HG02798 (cell line): ENCODE measurements around the gene KLHDC7B.
A peak's percentile ranks its signal among the peaks of the same experiment; 100 is the strongest.

Source experiments
- ATAC-seq: cut with Tn5 transposase; IDR thresholded peaks from one replicate; pipeline ENCODE4 v1.9.1; 2021; ENCODE audit warnings: mild to moderate bottlenecking; ENCODE audit not compliant: unreplicated experiment, poor library complexity

KLHDC7B gene

DNA sequence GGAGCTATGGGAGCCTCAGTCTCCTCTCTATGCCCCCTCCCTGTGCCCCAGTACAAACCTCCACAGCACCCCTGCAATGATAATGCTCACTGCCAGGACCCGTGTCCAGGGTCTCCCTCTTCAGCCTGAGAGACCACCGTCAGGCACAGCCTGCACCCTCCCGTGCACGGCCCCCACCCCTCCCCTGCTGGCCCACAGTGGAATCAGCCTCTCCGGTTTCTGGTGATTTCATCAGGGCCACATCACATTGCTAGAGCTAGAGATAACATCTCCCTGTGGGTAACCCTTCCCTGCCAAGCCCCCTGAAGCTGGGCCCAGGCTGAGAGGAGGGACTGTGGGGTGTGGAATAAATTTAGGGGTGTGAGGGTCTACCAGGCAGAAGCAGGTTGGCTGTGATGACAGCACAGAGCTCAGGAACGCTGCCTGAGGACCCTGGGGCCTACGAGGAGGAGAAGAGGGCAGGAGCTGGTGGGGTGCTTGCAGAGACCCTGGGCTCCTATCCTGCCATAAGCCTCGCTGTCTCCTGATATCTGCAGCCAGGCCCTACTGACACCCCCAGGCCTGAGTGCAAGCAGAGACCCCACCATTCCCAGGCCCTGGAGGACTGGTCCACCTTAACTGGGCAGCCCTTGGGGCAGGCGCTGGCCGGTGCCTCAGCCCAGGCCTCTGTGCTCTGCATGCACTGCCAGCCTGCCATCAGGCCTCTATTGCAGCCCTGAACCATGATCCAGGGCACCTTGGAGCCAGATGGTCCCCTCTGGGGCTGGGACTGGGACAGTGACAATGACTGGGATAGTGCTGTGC, at the start of gene KLHDC7B:
Gene KLHDC7B (plus strand): TSS at position 378 of the 804 bp plus-strand sequence. CDS start 345 bp downstream, at position 723.
- ATAC-seq, result no peak

DNA sequence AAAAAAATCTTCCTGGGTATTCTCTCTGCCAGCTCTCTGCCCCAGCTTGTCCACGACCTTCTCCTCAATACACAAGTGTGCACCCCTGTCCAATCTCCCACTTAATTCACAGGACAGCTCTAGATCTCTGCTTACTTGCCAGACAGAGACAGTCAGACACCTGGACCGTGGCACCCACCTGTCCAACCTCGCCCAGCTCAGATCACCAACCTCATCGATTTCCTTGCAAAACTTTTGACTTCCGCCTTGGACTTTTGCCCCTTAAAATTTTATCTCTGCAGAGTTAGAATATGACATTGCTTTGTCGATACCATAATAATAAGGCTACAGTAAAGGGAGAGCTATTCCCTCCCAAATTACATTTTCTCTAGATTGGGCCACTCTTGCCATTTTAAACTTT, 48.6 kb upstream of the KLHDC7B start:
- ATAC-seq, result no peak

DNA sequence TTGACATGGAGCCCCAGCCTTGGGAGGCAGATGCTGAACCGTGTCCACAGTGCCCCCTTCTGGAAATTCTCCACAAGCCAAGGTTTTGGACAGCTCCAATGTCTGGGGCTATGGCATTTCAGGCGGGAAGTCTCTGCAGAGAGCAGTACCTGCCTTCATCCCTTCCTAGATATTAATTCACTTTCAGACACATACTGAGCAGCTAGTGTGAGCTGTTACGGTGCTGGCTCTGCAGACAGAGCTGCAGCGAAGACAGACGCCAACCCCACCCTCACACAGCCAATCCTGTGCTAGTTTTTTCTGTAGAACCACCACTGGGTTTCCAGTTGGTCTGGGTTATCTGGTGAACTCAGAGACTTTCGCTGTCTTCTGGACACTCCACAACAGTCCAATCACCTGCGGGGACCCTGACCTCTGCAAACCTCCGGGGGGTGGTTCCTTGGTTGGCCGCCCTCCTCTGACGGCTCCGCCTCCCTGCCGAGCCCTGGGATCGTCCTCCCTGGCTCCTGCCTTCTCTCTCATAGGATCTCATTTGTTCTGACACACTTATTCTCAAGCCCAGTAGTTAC, 47.3 kb upstream of the KLHDC7B start:
- ATAC-seq, result no peak

DNA sequence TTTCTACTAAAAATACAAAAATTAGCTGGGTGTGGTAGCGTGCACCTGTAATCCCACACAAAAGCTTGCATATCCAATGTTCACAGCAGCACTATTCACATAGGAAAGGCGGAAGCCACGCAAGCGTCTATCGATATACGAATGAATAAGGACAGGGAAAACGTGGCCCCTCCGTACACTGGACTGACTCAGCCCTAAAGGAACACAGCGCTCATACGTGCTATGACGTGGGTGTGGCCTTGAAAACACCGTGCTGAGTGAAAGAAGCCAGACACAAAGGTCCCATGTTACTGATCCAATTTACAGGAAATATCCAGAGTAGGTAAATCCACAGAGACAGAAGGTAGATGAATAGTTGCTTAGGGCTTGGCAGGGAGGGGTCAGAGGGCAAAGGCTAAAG, 45.2 kb upstream of the KLHDC7B start:
- no peak for ATAC-seq

DNA sequence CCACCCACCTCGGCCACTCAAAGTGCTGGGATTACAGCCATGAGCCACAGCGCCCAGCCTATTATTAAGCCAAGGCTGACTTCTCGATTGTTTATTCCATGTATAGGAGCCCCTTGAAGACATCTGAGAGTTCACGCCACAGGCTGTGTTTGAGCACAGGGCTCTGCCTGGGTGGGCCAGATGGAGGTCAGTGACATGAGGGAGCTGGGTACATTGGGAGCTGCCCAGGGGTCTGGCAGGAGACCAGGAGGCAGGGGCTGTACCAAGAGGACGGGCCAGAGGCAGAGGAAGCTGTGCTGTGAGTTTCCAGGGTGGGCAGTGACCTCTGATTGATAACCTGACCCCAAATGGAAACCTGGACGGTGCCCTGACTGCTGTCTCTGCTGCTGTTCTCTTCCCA, 43.6 kb upstream of the KLHDC7B start:
- no peak for ATAC-seq

DNA sequence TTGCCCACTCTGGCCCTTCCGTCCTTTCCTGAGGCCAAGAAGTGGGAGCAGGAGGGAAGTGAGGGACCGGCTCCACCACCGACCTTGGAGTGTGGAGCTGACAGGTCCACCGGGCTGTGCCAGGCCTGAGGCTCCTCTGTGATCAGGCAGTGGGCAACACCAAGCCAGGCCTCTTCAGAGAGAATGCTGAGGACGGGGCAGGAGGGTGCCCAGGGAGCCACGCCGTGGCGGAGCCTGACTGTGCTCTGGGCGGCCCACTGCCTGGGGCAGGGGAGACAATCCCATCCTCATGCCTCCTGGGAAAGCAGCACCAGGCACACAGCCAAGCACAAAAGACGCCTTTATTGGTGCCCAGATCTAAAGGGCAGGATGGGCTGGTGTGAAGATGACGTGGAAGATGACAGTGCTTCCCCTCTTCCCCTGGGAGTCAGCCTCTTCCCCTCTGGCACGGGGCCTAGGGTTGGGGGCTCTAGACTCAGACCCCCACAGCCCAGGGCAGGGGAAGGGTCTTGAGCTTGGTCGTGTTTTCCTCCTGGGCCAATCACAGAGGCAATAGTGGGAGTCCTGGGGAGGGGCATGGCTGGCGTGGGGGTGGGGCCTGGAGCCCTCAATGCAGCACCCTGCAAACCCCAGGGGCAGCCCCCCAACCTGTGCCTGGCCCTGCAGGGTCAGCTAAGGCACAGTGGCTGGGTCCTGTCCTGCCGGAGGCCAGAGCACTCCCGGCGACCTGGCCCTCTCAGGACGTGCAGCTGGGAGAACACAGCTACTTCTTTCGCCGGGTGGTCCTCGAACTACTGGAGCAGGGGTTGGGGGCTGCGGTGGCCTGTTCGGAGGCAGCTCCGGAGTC, 42.8 kb upstream of the KLHDC7B start:
- ATAC-seq, result no peak

DNA sequence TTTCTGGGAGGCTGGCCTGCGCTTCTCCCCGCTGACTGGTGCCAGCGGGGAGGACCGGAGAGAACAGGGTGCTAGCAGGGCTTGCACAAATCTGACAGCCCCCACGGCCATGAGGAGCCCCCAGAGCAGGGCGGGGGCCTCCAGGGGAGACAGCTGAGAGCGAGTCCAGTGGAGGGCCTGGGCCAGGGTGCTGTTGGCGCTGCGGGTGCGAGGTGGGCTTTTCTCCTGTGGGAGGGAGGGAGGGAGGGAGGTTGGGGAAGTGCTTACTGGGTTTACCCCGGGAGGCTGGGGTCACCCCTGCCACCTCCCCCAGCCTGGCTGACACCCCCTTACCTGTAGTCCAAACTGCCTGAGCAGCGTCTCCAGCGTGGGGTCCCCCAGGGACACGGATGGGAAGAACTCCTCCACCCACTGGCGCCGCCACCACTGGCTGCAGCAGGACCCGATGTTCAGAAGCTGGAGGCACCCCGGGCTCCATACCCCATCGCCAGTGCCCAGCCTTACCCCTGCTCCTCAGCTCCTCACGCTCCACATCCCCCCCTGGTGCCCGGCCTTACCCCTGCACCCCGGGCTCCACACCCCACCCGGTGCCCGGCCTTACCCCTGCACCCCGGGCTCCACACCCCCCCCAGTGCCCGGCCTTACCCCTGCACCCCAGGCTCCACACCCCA, 42.1 kb upstream of the KLHDC7B start:
- no peak for ATAC-seq

DNA sequence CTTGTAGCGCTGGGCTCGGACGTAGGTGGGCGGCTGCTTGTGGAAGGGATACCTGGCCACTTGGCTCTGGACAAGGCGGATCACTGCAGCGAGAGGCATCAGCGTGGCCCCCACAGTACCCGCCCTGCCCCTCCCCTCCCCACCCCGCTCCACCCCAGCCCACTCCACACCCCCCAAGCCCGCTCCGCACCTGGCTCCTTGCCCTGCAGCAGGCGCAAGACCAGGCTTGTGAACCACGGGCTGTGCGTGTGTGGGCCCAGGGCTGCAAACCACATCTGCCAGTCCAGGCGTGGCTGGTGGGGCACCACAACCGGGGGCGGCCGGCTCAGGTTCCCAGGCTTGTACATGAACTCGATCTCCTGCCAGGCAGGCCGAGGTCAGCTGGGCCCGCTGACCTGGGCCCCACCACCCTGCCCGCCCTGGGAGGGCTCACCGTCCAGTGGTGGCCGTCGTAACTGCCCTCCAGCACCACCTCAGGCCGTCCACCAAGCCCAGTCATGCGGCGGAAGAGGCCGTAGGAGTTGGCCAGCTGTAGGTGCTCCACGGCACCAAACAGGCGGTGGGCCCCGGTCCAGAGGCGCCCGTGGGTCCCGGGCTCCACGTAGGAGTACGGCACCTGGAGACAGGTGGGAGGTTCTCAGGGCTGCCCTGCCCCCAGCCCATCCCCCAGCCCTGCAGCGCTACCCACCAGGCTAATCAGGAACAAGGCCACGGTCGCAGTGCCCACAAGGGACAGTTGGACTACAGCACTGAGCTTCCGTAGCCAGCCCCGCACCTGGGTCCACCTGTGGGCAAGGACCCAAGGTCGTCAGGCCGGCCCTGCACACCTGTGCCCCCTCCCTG, 41.1 kb upstream of the KLHDC7B start:
- no peak for ATAC-seq

DNA sequence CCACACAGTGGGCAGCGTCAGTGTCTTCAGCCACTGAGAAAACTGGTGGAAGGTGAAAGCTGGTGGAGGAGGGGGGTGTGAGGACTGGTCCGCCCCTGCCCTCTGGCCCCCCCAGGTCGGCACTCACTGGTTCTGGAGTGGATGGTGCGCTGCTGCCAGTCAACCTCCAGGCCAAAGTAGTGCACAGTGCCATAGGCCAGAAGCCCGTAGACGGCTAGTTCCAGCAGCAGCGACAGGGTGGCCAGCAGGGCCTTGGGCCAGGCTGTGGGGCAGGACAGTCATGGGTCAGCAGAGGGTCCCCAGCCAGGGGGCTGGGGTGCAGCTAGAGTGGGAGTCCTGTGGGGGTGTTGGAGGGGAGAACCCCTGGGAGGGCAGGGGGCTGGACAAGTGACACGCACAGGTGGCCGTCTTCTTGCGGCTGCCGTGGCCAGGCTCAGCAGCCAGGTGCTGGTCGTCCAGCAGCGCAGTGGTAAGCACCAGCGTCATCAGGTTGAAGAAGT, 40.4 kb upstream of the KLHDC7B start:
- no peak for ATAC-seq

DNA sequence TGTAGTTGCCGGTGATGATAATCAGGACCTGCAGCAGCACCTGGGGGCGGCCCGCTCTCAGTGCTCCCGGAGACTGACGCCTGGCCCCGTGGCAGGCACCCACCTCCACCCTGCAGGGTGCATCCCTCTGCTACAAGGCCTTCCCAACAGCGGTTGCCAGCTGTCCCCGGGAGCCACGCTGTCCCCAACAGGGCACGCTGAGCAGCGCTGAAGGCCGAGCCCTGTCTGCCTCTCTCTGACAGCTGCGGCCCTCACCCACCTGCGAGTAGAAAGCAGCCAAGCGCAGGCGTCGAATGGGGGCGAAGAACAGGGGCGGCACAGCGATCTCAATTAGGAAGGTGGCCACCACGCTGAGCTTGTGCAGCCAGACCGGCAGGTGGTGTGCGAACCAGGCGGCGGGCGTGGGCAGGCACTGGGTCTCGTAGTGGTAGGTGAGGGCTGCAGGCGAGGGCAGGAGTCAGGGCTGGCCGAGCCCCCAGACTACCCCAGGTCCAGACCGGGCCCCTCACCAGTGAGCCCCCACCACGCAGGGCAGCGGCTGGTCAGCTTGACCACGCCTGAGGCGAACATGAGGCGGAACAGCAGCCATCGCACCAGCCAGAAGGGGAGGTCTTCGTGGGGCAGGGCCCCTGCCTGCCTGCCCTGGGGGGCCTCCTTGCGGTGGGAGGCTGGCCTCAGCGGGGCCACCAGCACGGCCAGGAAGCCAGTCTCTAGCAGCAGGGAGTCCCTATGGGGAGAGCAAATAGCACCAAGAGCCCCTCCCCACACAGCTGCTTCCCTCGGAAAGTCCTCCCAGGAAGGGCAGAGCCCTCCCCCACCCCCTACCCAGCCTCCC, 39.7 kb upstream of the KLHDC7B start:
- no peak for ATAC-seq

DNA sequence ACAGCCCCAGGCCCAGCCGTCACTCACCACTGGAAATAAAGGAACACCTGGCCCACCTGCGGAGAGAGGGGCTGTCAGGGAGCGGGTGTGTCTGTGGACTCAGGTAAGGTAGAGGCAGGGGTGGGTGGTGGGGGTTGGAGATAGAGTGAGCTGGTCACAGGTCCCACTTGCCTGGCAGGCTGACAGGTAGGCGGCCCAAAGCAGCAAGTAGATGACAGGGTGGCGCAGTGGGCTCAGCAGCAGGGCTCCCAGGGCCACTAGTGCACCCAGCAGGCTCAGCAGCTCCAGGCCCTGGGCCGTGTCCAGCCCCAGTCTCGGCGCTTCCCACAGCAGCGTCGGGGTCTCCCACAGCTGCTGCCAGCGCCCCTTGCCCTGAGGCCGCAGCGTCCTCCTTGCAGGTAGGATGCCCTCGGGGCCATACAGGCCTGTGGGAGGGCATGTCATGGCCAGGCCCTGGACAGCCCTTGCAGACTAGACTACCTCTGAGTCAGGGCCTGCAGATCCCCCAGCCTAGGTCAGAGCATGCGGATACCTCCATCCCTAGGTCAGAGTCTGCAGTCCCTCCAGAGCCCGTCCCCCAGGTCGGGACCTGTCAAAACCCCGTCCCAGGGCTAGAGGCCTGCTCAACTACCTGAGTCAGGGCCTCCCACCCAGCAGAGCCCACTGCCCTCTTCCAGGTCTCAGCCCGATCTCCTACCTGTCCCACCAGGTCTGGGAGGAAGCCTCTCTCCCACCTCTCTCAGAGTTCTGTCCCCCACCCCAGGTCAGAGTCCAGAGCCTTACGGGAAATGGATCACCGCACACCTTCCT, 38.9 kb upstream of the KLHDC7B start:
- ATAC-seq, result no peak

DNA sequence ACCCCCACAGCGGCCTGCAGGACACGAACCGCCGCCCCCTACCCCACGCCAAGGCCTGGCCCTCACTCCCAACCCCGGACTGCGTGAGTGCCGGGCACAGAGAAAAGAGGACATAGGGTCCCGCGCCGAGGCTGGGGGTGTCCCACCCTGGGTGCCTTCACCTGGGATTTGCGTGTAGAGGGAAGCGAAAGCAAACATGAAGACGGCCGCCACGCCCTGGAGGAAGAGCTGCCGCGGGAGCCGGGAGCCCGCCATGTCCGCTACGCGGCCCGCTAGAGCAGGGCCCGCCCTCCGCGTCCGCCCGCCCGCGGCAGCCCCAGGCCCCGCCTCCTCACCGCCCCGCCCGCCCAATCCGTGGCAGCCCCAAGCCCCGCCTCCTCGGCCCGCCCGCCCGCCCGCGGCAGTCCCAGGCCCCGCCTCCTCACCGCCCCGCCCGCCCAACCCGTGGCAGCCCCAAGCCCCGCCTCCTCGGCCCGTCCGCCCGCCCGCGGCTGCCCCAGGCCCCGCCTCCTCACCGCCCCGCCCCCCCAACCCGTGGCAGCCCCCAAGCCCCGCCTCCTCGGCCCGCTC, 38.2 kb upstream of the KLHDC7B start, which contains the start of gene LMF2:
Gene LMF2 (minus strand): TSS at position 282 of the 570 bp plus-strand sequence. CDS start 27 bp downstream, at position 255.
- ATAC-seq, result peak; percentile 68

DNA sequence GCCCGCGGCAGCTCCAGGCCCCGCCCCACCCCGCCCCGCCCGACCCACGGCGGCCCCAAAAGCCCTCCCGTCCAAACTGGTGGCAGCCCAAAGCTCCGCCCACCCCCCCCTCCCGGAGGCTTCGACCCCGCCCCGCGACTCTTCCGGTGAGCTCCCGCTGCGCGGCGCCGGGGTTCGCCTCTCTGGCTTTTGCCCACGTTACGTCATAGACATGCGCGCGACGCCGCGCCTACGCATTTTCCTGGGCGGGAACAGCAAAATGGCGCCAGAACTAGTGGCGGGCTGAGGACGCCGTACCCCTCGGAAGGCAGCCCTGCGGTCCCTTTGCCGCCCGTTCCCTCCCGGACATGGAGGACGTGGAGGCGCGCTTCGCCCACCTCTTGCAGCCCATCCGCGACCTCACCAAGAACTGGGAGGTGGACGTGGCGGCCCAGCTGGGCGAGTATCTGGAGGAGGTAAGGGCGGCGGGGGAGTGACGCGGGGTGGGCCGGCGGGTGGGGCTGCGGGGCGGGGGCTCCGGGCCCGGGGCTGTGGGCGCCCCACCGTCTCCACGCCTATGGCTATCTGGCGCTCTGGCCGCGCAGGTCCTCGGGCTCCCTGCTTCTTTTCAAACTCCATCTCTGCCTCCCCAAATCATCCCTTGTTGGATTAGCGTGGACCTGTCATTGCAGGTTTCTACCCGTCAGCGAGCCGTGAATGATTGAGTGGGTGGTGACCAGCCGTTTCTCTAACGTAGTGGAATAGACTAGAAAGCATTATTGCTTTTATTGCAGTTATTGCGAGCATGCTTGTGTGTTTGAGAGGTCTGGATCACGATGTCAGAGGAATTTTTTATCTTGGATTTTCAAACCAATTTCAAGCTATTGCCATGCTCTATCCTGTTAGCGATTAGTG, 37.5 kb upstream of the KLHDC7B start, which contains the start of gene NCAPH2:
Gene NCAPH2 (plus strand): TSS at position 234 of the 894 bp plus-strand sequence. CDS start 114 bp downstream, at position 348.
- ATAC-seq, result peak; percentile 81

DNA sequence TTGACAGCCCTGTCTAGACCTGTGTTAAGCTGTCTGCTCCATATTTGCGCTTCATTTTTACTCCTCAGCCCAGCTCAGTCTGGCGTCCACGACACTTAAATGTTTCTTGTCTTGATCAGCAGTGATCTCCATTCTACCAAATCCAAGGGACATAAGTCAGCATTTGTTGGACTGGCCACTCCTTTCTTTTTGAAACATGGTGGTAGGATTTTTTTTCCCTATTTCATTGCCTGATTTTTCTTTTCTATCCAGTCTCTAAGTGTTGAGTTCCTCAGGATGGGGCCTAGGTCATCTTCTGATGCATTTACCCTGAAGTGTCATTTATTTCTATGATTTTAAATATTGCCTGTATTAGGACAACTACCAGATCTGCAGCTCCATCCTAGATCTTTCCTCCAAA, 36.8 kb upstream of the KLHDC7B start:
- ATAC-seq, result no peak

DNA sequence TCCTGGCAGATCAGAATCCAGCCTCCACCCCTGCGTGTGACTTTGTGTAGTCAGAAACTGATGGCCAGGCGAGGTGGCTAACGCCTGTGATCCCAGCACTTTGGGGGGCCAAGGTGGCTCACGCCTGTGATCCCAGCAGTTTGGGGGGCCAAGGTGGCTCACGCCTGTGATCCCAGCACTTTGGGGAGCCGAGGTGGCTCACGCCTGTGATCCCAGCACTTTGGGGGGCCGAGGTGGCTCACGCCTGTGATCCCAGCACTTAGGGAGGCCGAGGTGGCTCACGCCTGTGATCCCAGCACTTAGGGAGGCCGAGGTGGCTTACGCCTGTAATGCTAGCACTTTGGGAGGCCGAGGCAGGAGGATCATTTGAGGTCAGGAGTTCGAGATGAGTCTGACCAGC, 32.5 kb upstream of the KLHDC7B start:
- no peak for ATAC-seq

DNA sequence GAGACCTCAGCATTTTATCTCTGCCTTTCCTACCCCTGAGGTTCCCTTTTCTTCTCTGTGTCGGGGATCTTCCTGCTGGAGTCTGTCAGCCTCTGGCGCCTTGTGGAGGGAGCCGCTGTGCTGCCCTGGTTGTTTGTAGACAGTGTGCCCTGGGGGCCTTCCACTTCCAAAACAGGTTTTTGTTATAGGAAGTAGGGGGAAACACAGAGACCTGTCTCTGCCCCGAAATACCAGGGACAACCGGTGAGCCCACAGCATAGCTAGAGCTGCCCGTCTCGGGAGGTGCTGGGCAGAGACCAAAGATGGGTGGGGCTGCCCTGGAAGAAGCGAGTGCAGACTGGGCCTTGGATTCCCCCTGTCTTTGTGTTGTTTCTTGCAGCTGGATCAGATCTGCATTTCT, 29.6 kb upstream of the KLHDC7B start:
- ATAC-seq, result no peak
